Tibial nerve (tissue), 4 donors: ENCODE data around the gene SHANK2. TPM values are rescaled to one million over a fixed set of nuclear protein-coding genes. Genes with fewer than 3 reads are reported as not detected.

Experiments used
- DNase-seq, 2 donors: peaks; one replicate each; pipeline ENCODE4 v3.0.0-alpha.2; 2019; ENCODE audit warnings: low spot score in 2 of 2
- H3K27ac ChIP-seq, 4 donors: fragments of 200-600 bp; sonication (generic) in 3 of 4; one replicate each; pipeline ENCODE4 v1.5.1; 2017 to 2019; ENCODE audit warnings: mild to moderate bottlenecking in 1 of 4
- H3K27me3 ChIP-seq, 2 donors: fragments of 200-600 bp; sonication (generic) in 1 of 2; one replicate each; pipeline versions ENCODE4 v1.5.1 to v1.6.0; 2017 to 2019
- H3K36me3 ChIP-seq, 3 donors: fragments of 200-600 bp; sonication (generic); one replicate each; pipeline ENCODE4 v1.5.1; 2018 to 2019
- H3K4me1 ChIP-seq, 4 donors: fragments of 200-600 bp; sonication (generic) in 3 of 4; one replicate each; pipeline ENCODE4 v1.5.1; 2017 to 2019
- H3K4me3 ChIP-seq, 4 donors: fragments of 200-600 bp; sonication (generic) in 3 of 4; one replicate each; pipeline ENCODE4 v1.5.1; 2017 to 2019; ENCODE audit warnings: mild to moderate bottlenecking in 1 of 4, moderate library complexity in 1 of 4
- H3K9me3 ChIP-seq, 4 donors: fragments of 200-600 bp; sonication (generic) in 3 of 4; one replicate each; pipeline ENCODE4 v1.5.1; 2017 to 2019
- CTCF ChIP-seq, 5 experiments: fragments of 200-600 bp in 3 of 5; fragments of 450-650 bp in 2 of 5; sonication (generic) in 3 of 5; IDR thresholded peaks; one replicate each; pipeline ENCODE4 v1.5.1; 2016 to 2019; ENCODE audit warnings: antibody characterized with exemption in 5 of 5, mild to moderate bottlenecking in 3 of 5, moderate library complexity in 2 of 5
- EP300 ChIP-seq, 2 donors: sonication (generic); formaldehyde crosslinking; IDR thresholded peaks; one replicate each; pipeline ENCODE4 v1.6.1; 2017; ENCODE audit warnings: antibody characterized with exemption in 2 of 2, mild to moderate bottlenecking in 1 of 2
- POLR2A ChIP-seq, 2 donors: fragments of 450-650 bp; IDR thresholded peaks; one replicate each; pipeline ENCODE4 v1.6.1; 2017; ENCODE audit warnings: antibody characterized with exemption in 2 of 2, mild to moderate bottlenecking in 2 of 2, moderate library complexity in 2 of 2
- WGBS, 2 donors: methylation state at CpG; one replicate each; pipeline ENCODE4 v1.1.5; 2018; 5-methylcytosine and 5-hydroxymethylcytosine counted together
- total RNA-seq, 4 donors: library from RNA; depleted of rRNA; stranded (reverse); fragments of >200 nt; gene quantifications; one replicate each; pipeline ENCODE4 v1.1.0, GENCODE V29; 2016

The SHANK2 gene
- total RNA-seq, 4 donors from 2014 or later = 0.20 to 2.0 (median 1.4) TPM

GRCh38 chr11:71218789-71219499 lies 33.4 kb downstream of the SHANK2 start:
- H3K27me3 ChIP-seq = no peaks in the 10 kb centered on the region
- DNase-seq = no peak
- 87 to 88% methylated on average over 10 of the region's 10 CpGs for WGBS, 2 donors
- H3K27ac ChIP-seq = no peak overlapping the region
- H3K9me3 ChIP-seq = peaks cover 0 to 13% (median 0%) of the 10 kb centered on the region in 4 donors
- TF ChIP-seq POLR2A (IDR thresholded peaks at IDR 0.05) = no peak
- TF ChIP-seq CTCF (IDR thresholded peaks at IDR 0.05) = no peak
- no peak for TF ChIP-seq EP300 (IDR thresholded peaks at IDR 0.05)
- no peak overlapping the region for H3K4me3 ChIP-seq
- no peaks in the 10 kb centered on the region for H3K36me3 ChIP-seq
- no peaks in the 10 kb centered on the region for H3K4me1 ChIP-seq

GRCh38 chr11:71215425-71215965 lies 36.9 kb downstream of the SHANK2 start:
- H3K4me3 ChIP-seq = no peak overlapping the region
- TF ChIP-seq CTCF (IDR thresholded peaks at IDR 0.05) = no peak
- DNase-seq = no peak
- no peaks in the 10 kb centered on the region for H3K4me1 ChIP-seq
- no peaks in the 10 kb centered on the region for H3K36me3 ChIP-seq
- H3K9me3 ChIP-seq = no peaks in the 10 kb centered on the region
- no peak overlapping the region for H3K27ac ChIP-seq
- WGBS, 2 donors = 90 to 92% methylated on average over 12 of the region's 12 CpGs
- H3K27me3 ChIP-seq = no peaks in the 10 kb centered on the region

- no peak for TF ChIP-seq EP300 (IDR thresholded peaks at IDR 0.05)
- no peak for TF ChIP-seq CTCF (IDR thresholded peaks at IDR 0.05)
- no peak for TF ChIP-seq POLR2A (IDR thresholded peaks at IDR 0.05)
- 85% methylated on average over 23 of the region's 23 CpGs for WGBS, 2 donors
- no peak overlapping the region for H3K27ac ChIP-seq
- no peak overlapping the region for H3K4me3 ChIP-seq
- H3K9me3 ChIP-seq = no peaks in the 10 kb centered on the region
- H3K36me3 ChIP-seq = no peaks in the 10 kb centered on the region
- no peaks in the 10 kb centered on the region for H3K27me3 ChIP-seq
- DNase-seq = no peak
- no peaks in the 10 kb centered on the region for H3K4me1 ChIP-seq
These were observed 37.6 kb downstream of the SHANK2 start for GRCh38 chr11:71214553-71215424.

GRCh38 chr11:71213696-71214552 lies 38.5 kb downstream of the SHANK2 start:
- no peaks in the 10 kb centered on the region for H3K9me3 ChIP-seq
- H3K4me1 ChIP-seq = no peaks in the 10 kb centered on the region
- H3K27ac ChIP-seq = no peak overlapping the region
- H3K27me3 ChIP-seq = no peaks in the 10 kb centered on the region
- no peak for DNase-seq
- 73 to 76% methylated on average over 19 of the region's 19 CpGs for WGBS, 2 donors
- no peak overlapping the region for H3K4me3 ChIP-seq
- no peaks in the 10 kb centered on the region for H3K36me3 ChIP-seq
- no peak for TF ChIP-seq POLR2A (IDR thresholded peaks at IDR 0.05)
- no peak for TF ChIP-seq CTCF (IDR thresholded peaks at IDR 0.05)
- no peak for TF ChIP-seq EP300 (IDR thresholded peaks at IDR 0.05)
